NCI-H2029 (cell line): ENCODE results near the gene PSMA3.

Source experiments
- DNase-seq: peaks from one replicate; lab custom pipeline; 2025; lab: John Stamatoyannopoulos, UW

Gene PSMA3

GRCh38 chr14:58272588-58273372 is 28.1 kb downstream of the PSMA3 start:
- peak; percentile 70 for DNase-seq

DNA sequence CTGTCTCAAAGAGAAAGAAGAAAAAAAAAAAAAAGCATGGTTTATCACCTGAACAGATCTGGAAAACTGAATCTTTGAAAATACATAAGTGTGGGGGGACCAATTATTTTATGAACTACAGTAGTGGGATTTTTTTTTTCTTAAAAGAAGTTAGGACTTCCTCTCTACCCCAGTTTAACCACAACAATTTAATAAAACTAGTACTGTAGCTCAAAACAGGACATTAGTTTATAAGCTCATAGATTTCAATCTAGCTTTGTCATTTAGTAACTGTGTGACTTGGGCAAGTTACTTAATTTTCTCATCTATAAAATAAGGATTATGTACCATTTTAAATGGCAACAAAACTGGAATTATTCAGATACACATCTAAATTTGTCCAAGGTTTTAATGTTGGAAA is 30.2 kb downstream of the PSMA3 start:
- no peak for DNase-seq

GRCh38 chr14:58275527-58276190 is 31.0 kb downstream of the PSMA3 start:
- DNase-seq = no peak

DNA sequence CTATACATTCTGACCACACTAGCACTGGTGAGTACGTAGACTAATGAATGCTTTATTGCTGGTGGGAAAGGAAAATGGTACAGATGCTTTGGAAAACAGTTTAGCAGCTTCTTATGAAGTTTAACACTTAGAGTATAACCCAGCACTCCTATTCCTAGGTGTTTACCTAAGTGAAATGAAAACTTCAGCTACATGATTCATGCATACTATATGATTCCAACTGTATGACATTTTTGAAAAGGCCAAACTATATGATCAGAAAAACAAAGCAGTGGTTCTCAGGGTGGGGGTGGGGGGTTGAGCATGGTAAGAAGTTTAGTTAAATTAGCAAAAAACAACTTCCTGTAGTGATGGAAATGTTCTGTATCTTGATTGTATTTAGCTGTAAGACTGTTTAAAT is 31.6 kb downstream of the PSMA3 start:
- no peak for DNase-seq

DNA sequence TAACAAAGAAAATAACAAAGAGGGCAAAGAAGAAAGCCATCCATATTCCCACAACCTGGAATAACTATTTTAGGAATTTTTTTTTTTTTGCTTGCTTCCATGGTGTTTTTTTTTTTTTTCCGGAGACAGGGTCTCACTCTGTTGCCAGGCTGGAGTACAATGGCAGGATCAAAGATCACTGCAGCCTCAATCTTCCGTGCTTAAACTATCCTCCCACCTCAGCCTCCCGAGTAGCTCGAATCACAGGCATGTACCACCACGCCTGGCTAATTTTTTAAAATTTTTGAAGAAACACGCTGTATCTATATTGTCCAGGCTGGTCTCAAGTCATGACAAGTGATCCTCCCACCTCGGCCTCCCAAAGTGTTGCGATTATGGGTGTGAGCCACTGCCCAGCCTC is 33.5 kb downstream of the PSMA3 start:
- no peak for DNase-seq

- peak; percentile 88 for DNase-seq
Measured at GRCh38 chr14:58280954-58281787, 36.5 kb downstream of the PSMA3 start.

GRCh38 chr14:58281969-58282368 is 37.3 kb downstream of the PSMA3 start:
- no peak for DNase-seq

DNA sequence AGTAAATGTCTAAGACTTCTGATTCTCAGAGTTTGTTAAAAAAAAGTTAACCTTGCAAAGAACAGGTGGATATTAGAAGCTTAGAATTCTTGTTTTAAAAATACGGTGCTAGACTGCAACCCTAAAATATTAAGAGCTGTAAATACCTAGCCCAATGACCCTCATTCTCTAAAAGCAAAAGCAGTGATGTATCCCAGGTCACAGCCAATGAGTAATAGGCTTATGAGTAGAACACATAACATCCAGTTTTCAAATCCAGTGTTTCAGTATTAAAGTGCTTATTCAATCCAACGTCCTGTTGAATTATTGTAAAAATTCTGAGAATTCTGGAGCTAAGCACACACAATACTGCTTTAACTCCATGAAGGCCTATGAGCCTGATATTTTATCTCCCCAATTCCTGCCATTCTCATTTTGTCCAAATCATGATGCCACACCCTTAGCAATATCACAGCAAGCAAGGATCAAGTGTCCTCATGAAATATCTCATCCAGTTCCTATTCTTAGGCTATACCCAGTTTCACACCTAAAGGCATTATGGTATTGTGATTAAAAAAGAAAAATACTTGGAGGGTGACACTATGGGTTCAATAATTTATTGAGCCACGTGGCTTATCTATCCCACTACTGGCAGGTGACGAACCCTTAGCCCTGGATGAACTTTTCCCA is 38.4 kb downstream of the PSMA3 start:
- no peak for DNase-seq

DNA sequence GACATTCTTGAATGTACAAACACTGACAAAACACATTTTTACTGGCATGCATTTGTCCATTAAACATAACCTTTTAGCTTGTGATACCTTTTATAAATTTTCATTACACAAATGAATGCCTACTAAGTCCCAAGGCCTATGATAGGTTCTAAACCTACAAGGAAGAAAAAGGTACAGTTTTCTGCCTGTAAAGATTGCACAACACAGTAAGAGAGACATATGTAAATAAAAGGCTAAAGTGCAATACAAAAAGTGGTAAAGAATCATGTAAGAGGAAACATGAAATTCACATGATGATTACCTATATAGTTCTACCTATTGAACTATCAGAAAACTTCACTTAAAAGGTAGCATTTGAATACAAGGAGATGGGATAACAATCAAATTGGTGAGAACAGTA is 39.1 kb downstream of the PSMA3 start:
- no peak for DNase-seq

DNA sequence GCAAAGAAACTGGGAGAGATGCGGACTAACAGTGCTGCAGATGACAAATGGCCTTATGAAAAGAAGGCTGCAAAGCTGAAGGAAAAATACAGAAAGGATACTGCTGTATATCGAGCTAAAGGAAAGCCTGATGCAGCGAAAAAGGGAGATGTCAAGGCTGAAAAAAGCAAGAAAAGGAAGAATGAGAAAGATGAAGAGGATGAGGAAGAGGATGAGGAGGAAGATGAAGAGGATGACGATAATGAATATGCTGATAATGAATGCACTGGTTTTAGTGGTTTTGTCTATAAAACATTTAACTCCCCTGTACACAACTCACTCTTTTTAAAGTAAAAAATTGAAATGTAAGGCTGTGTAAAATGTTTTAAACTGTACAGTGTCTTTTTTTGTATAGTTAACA is 40.5 kb downstream of the PSMA3 start:
- DNase-seq = no peak

- no peak for DNase-seq
Measured at GRCh38 chr14:58287607-58288042, 43.0 kb downstream of the PSMA3 start.

GRCh38 chr14:58288106-58288792 is 43.6 kb downstream of the PSMA3 start:
- no peak for DNase-seq

DNA sequence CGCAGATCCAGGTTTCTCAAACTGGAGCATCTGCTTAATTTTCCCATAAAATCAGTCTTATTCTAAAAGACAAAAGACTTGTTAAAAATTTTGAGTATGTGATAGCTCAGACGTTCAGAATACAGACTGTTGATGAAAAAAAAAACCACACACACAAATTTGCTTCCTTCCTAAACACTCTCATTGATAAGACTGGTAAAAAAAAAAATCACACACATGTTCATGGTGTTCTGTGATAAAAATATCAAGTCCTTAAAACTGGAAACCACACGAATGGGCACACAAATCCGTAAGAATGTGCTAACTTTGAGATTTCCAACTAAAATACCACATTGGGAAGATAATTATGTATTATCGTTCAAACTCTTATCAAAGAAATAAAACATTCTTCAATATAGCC is 47.0 kb downstream of the PSMA3 start:
- DNase-seq = no peak

- no peak for DNase-seq
Measured at GRCh38 chr14:58292187-58292586, 47.5 kb downstream of the PSMA3 start.

- no peak for DNase-seq
Measured at GRCh38 chr14:58294201-58294600, 49.6 kb downstream of the PSMA3 start.

DNA sequence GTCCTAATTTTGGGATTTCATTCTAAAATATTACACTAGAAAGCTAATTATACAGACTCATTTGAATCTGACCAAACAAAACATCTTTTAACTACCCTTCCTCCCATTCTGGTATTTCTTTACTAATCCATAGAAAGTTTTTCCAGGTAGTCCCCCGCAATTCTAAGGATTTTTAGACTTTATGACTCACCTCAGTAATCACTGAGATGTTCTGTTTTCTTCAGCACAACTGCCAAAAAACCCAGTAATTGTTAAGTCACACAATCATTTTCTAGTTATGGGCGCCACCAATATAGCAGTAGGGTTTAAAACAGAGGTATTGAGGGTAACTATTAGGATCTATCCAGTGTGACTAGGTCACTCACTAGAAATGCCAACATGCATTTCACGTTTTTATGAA is 52.1 kb downstream of the PSMA3 start:
- no peak for DNase-seq

- no peak for DNase-seq
Measured at GRCh38 chr14:58297412-58297761, 52.7 kb downstream of the PSMA3 start.

- peak; percentile 100 for DNase-seq
Measured at GRCh38 chr14:58297762-58298476, 53.3 kb downstream of the PSMA3 start.

GRCh38 chr14:58298477-58299400 is 54.1 kb downstream of the PSMA3 start, which contains the start of gene ARID4A:
ARID4A (plus strand) TSS chr14:58298555; CDS start chr14:58299855, 1,300 bp downstream.
- peak; percentile 73 for DNase-seq
